ENCODE data around the gene PHACTR1.
"Not testable (repeated sequence)": the region's sequence is repeated elsewhere in the genome, so short reads cannot be mapped to it uniquely, and the experiment has no call there.

Gene PHACTR1

GRCh38 chr6:13243033-13243432, 526.5 kb downstream of the PHACTR1 start:
- FAIRE-seq (no peak), DNase-seq (ENCODE audit: insufficient read length) (no peak)
- no peak for TF ChIP-seq POLR2AphosphoS5 (IDR thresholded peaks at IDR 0.05; ENCODE audit: low read depth, low read length)
- no peak for TF ChIP-seq TAF1 (IDR thresholded peaks at IDR 0.05; ENCODE audit: borderline replicate concordance, low read depth, low read length)
- TF ChIP-seq POLR2A (IDR thresholded peaks at IDR 0.05; ENCODE audit: low read depth, low read length) = no peak

DNA sequence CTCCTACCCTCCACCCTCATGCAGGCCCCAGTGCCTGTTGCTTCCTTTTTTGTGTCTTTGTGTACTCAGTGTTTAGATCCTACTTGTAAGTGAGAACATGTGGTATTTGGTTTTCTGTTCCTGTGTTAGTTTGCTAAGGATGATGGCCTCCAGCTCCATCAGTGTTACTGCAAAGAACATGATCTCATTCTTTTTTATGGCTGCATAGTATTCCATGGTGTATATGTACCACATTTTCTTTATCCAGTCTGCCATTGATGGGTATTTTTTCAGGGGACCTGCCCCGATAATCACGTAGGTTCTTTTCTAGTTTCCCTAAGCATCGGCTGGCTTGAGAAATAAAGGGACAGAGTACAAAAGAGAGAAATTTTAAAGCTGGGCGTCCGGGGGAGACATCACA, 527.2 kb downstream of the PHACTR1 start:
- not testable (repeated sequence) for FAIRE-seq; DNase-seq (ENCODE audit: insufficient read length)

DNA sequence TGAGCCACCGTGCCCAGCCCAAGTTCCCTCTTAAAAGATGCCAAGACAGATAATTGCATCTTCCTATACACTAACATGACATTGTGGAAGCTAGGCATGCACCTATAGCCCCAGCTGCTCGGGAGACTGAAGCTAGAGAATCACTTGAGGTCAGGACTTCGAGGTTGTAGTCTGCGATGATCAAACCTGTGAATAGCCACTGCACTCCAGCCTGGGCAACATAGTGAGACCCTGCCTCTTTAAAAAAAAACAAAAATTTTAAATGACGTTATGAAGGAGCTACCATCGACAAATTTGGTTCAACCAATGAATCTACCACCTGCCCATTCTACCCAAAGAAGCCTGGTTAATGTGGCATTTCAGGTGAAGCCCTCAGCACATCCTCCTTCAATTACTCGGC, 531.1 kb downstream of the PHACTR1 start:
- DNase-seq (ENCODE audit: insufficient read length) (no peak), FAIRE-seq (no peak)
- TF ChIP-seq POLR2A (IDR thresholded peaks at IDR 0.05; ENCODE audit: low read depth, low read length) (no peak), POLR2AphosphoS5 (IDR thresholded peaks at IDR 0.05; ENCODE audit: low read depth, low read length) (no peak), TAF1 (IDR thresholded peaks at IDR 0.05; ENCODE audit: borderline replicate concordance, low read depth, low read length) (no peak)

DNA sequence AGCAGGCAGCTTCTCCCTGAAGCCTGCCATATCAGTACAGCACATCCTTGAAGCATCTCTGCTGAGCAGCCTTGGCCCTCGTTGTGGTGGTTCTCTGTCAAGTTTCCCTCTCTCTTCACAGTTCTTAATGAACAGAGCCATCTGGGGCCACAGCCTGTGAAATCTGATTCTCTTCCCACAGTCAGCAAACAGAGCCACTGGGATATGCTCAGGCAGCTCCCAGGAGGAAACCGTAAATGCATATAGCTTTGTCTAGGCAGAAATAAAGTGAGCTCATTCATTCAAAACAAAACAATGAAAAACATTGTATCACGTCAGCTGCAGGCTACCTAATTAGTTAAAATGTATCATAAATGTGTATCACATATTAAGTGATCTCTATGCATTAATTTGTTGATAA, 531.5 kb downstream of the PHACTR1 start:
- DNase-seq (ENCODE audit: insufficient read length) (no peak), FAIRE-seq (no peak)
- TF ChIP-seq POLR2AphosphoS5 (IDR thresholded peaks at IDR 0.05; ENCODE audit: low read depth, low read length) (no peak), TAF1 (IDR thresholded peaks at IDR 0.05; ENCODE audit: borderline replicate concordance, low read depth, low read length) (no peak), POLR2A (IDR thresholded peaks at IDR 0.05; ENCODE audit: low read depth, low read length) (no peak)

GRCh38 chr6:13248584-13248985, 532.0 kb downstream of the PHACTR1 start:
- TF ChIP-seq POLR2AphosphoS5 (IDR thresholded peaks at IDR 0.05; ENCODE audit: low read depth, low read length) (no peak), POLR2A (IDR thresholded peaks at IDR 0.05; ENCODE audit: low read depth, low read length) (no peak), TAF1 (IDR thresholded peaks at IDR 0.05; ENCODE audit: borderline replicate concordance, low read depth, low read length) (no peak)
- FAIRE-seq (no peak), DNase-seq (ENCODE audit: insufficient read length) (no peak)

DNA sequence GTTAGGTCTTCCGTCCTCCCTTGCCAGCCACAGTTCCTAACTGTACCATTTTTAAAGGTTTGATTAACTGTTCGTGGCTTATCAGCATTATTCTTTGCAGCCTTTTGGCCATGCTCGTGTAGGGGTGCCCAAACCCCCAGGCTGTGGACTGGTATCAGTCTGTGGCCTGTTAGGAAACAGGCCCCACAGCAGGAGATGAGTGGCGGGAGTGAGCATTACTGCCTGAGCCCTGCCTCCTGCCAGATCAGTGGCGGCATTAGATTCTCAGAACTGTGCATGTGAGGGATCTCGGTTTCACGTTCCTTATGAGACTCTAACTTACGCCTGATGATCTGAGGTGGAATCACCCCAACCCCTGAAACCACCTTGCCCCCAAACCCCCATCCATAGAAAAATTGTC, 532.4 kb downstream of the PHACTR1 start:
- TF ChIP-seq TAF1 (IDR thresholded peaks at IDR 0.05; ENCODE audit: borderline replicate concordance, low read depth, low read length) (no peak), POLR2A (IDR thresholded peaks at IDR 0.05; ENCODE audit: low read depth, low read length) (no peak), POLR2AphosphoS5 (IDR thresholded peaks at IDR 0.05; ENCODE audit: low read depth, low read length) (no peak)
- no peak for FAIRE-seq
- no peak for DNase-seq (ENCODE audit: insufficient read length)

DNA sequence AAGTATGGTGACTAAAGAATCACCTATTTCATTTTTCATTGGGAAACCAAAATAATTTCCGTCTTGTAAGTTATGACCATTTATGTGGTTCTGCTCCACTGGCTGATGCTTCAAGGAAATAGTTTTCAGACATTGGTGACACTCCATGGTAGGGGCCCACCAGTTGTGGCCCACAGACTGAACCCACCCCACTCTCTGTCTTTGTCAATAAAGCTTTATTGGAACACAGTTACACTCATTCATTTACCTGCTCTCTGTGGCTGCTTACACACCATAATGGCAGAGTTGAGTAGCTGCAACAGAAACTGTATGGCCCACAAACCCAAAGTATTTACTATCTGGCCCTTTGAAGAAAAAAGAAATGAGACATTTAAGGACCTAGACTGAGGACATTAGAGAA, 533.2 kb downstream of the PHACTR1 start:
- no peak for TF ChIP-seq TAF1 (IDR thresholded peaks at IDR 0.05; ENCODE audit: borderline replicate concordance, low read depth, low read length)
- TF ChIP-seq POLR2A (IDR thresholded peaks at IDR 0.05; ENCODE audit: low read depth, low read length) = no peak
- TF ChIP-seq POLR2AphosphoS5 (IDR thresholded peaks at IDR 0.05; ENCODE audit: low read depth, low read length) = no peak
- FAIRE-seq (no peak), DNase-seq (ENCODE audit: insufficient read length) (no peak)

DNA sequence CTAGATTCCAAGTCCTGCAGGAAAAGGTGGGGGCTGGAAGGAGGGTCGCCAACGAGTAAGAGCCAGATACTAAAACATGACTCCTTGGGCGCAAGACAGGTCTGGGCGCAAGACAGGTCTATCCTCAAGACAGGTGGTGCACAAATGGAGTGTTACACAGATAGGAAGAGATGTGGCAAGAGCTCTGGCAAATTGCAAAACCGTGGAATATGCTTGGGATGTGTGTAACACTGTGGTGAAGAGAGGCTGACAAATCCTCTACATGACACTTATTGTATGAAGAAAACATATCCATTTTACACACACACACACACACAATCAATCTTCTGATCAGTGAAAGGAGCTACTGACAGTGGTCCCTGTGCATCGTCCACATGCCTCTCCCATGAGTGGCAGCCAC, 534.1 kb downstream of the PHACTR1 start:
- FAIRE-seq = no peak
- TF ChIP-seq TAF1 (IDR thresholded peaks at IDR 0.05; ENCODE audit: borderline replicate concordance, low read depth, low read length) (no peak), POLR2AphosphoS5 (IDR thresholded peaks at IDR 0.05; ENCODE audit: low read depth, low read length) (no peak), POLR2A (IDR thresholded peaks at IDR 0.05; ENCODE audit: low read depth, low read length) (no peak)
- DNase-seq (ENCODE audit: insufficient read length) = no peak

GRCh38 chr6:13251242-13251641, 534.7 kb downstream of the PHACTR1 start:
- no peak for FAIRE-seq
- DNase-seq (ENCODE audit: insufficient read length) = no peak
- no peak for TF ChIP-seq POLR2A (IDR thresholded peaks at IDR 0.05; ENCODE audit: low read depth, low read length)
- no peak for TF ChIP-seq POLR2AphosphoS5 (IDR thresholded peaks at IDR 0.05; ENCODE audit: low read depth, low read length)
- TF ChIP-seq TAF1 (IDR thresholded peaks at IDR 0.05; ENCODE audit: borderline replicate concordance, low read depth, low read length) = no peak

DNA sequence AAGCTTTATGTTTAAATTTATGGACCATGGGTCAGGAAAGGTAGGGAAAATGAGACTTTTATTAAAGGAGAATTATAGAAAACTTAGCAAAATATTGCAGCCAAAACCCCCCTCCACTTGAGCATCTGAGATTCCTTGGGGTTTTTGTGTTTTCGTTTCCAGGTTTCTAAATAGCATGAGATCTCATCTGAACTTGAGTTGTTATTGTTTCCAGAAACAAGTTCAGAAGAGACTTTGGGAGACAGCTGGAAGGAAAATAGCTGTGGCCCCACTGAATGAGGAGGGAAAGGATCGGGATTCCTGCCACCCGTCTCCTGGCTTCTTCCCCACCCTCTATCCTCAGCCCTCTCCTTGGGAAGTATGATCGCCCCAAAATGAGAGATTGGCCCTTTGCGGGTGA, 536.2 kb downstream of the PHACTR1 start:
- TF ChIP-seq POLR2AphosphoS5 (IDR thresholded peaks at IDR 0.05; ENCODE audit: low read depth, low read length) (no peak), TAF1 (IDR thresholded peaks at IDR 0.05; ENCODE audit: borderline replicate concordance, low read depth, low read length) (no peak), POLR2A (IDR thresholded peaks at IDR 0.05; ENCODE audit: low read depth, low read length) (no peak)
- no peak for FAIRE-seq
- no peak for DNase-seq (ENCODE audit: insufficient read length)

DNA sequence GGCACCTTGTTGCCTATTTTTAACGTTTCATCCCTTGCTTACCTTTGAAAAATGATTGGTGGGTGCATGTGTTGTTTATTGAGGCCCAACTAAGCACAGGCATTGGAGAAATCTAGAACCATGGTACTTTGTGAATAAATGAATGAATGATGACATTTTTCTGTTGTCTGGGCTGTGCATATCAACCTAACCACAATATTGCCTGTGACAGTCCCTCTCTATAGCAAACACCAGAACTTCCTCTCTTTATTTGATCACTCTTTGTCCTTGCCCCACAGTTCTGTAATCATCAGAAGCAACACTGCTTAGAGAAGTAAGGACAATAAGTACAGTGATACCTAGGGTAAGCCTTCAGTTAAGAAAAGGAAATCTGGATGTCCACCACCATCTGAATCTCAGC, 536.7 kb downstream of the PHACTR1 start:
- FAIRE-seq = no peak
- TF ChIP-seq POLR2AphosphoS5 (IDR thresholded peaks at IDR 0.05; ENCODE audit: low read depth, low read length) = no peak
- no peak for TF ChIP-seq TAF1 (IDR thresholded peaks at IDR 0.05; ENCODE audit: borderline replicate concordance, low read depth, low read length)
- TF ChIP-seq POLR2A (IDR thresholded peaks at IDR 0.05; ENCODE audit: low read depth, low read length) = no peak
- DNase-seq (ENCODE audit: insufficient read length) = no peak

DNA sequence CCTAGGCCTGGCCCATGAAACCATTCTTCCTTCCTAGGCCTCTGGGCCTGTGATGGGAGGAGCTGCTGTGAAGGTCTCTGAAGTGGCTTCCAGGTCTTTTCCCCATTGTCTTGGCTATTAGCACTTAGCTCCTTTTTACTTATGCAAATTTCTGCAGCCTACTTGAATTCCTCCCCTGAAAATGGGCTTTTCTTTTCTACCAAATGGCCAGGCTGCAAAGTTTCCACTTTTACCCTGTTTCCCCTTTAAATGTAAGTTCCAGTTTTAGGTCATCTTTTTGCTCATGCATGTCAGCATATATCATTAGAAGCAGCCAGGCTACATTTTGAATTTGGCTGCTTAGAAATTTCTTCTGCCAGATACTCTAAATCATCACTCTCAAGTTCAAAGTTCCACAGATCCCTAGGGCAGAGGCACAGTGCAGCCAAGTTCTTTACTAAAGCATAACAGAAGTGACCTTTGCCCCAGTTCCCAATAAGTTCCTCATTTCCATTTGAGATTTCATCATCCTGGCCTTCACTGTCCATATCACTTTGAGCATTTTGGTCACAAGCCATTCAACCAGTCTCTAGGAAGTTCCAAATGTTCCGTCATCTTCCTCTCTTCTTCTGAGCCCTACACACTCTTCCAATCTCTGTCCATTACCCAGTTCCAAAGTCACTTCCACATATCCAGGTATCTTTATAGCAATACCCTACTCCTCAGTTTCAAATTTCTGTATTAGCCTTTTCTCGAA, 539.9 kb downstream of the PHACTR1 start:
- DNase-seq (ENCODE audit: insufficient read length) (no peak), FAIRE-seq (no peak)
- no peak for TF ChIP-seq POLR2A (IDR thresholded peaks at IDR 0.05; ENCODE audit: low read depth, low read length)
- no peak for TF ChIP-seq TAF1 (IDR thresholded peaks at IDR 0.05; ENCODE audit: borderline replicate concordance, low read depth, low read length)
- no peak for TF ChIP-seq POLR2AphosphoS5 (IDR thresholded peaks at IDR 0.05; ENCODE audit: low read depth, low read length)

Data from GM12892 (cell line).